DND-41 (cell line): ENCODE results near the gene HLA-A.

Source experiments
- EZH2 ChIP-seq: IDR thresholded peaks from 3 replicates; pipeline ENCODE4 v1.6.1; 2012; ENCODE audit warnings: borderline replicate concordance, low read depth, mild to moderate bottlenecking, moderate library complexity, low read length, inconsistent platforms; ENCODE audit not compliant: severe bottlenecking
- TF ChIP-seq, protein P1 (sequence below): IDR thresholded peaks from 2 replicates; pipeline ENCODE4 v1.5.1; 2012; ENCODE audit warnings: borderline replicate concordance, low read length, moderate library complexity, mild to moderate bottlenecking; ENCODE audit not compliant: poor library complexity, severe bottlenecking; ENCODE audit errors: extremely low read depth

DNA sequence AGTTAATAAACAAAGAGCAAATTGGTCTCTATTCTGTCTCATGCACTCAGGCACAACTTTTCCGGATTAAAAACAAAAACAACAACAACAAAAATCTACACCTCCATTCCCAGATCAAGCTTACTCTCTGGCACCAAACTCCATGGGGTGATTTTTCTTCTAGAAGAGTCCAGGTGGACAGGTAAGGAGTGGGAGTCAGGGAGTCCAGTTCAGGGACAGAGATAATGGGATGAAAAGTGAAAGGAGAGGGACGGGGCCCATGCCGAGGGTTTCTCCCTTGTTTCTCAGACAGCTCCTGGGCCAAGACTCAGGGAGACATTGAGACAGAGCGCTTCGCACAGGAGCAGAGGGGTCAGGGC is 437 bp upstream of the HLA-A start:
- TF ChIP-seq, protein P1, sequence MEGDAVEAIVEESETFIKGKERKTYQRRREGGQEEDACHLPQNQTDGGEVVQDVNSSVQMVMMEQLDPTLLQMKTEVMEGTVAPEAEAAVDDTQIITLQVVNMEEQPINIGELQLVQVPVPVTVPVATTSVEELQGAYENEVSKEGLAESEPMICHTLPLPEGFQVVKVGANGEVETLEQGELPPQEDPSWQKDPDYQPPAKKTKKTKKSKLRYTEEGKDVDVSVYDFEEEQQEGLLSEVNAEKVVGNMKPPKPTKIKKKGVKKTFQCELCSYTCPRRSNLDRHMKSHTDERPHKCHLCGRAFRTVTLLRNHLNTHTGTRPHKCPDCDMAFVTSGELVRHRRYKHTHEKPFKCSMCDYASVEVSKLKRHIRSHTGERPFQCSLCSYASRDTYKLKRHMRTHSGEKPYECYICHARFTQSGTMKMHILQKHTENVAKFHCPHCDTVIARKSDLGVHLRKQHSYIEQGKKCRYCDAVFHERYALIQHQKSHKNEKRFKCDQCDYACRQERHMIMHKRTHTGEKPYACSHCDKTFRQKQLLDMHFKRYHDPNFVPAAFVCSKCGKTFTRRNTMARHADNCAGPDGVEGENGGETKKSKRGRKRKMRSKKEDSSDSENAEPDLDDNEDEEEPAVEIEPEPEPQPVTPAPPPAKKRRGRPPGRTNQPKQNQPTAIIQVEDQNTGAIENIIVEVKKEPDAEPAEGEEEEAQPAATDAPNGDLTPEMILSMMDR, result no peak
- no peak for TF ChIP-seq EZH2
